HG03159 (cell line): Measurements from ENCODE around the gene ERCC3.
"Not testable (repeated sequence)": the region's sequence is repeated elsewhere in the genome, so short reads cannot be mapped to it uniquely, and the experiment has no call there.

Source experiments
- ATAC-seq: cut with Tn5 transposase; IDR thresholded peaks from one replicate; pipeline ENCODE4 v1.9.1; 2021; ENCODE audit warnings: mild to moderate bottlenecking, moderate library complexity; ENCODE audit not compliant: unreplicated experiment

The ERCC3 gene

GRCh38 chr2:127226520-127227263 lies 67.3 kb downstream of the ERCC3 start:
- peak; percentile 69 for ATAC-seq

GRCh38 chr2:127226132-127226519 lies 67.8 kb downstream of the ERCC3 start:
- no peak for ATAC-seq

- ATAC-seq: no peak
Measured at GRCh38 chr2:127225186-127225960, 68.6 kb downstream of the ERCC3 start.

- ATAC-seq: not testable (repeated sequence)
Measured at GRCh38 chr2:127224135-127224534, 69.8 kb downstream of the ERCC3 start.

- ATAC-seq: no peak
Measured at GRCh38 chr2:127220768-127221527, 73.0 kb downstream of the ERCC3 start.

GRCh38 chr2:127220102-127220767 lies 73.7 kb downstream of the ERCC3 start, which contains the start of gene CYP27C1:
CYP27C1 (minus strand) TSS chr2:127220299; CDS start chr2:127220270, 29 bp downstream.
- ATAC-seq: no peak

- ATAC-seq: no peak
Measured at GRCh38 chr2:127219171-127220070, 74.5 kb downstream of the ERCC3 start.

GRCh38 chr2:127218812-127219170 lies 75.2 kb downstream of the ERCC3 start:
- ATAC-seq: no peak

GRCh38 chr2:127217470-127218325 lies 76.2 kb downstream of the ERCC3 start:
- no peak for ATAC-seq

GRCh38 chr2:127216593-127216992 lies 77.4 kb downstream of the ERCC3 start:
- no peak for ATAC-seq

GRCh38 chr2:127216095-127216494 lies 77.8 kb downstream of the ERCC3 start:
- ATAC-seq: no peak

- not testable (repeated sequence) for ATAC-seq
Measured at GRCh38 chr2:127214201-127214600, 79.7 kb downstream of the ERCC3 start.

GRCh38 chr2:127208313-127208712 lies 85.6 kb downstream of the ERCC3 start:
- ATAC-seq: no peak
